Upper lobe of left lung (tissue), 6 donors: ENCODE data around the gene ATP5PO. TPM values are rescaled to one million over a fixed set of nuclear protein-coding genes. Genes with fewer than 3 reads are reported as not detected.

Experiments used
- ATAC-seq, 2 donors: fragments of 200-7000 bp; cut with Tn5 transposase; one replicate each; pipeline ENCODE4 v1.9.1; 2022; ENCODE audit warnings: mild to moderate bottlenecking in 2 of 2, moderate library complexity in 2 of 2; ENCODE audit not compliant: low FRiP score in 2 of 2
- DNase-seq, 2 donors: peaks; one replicate each; pipeline ENCODE4 v3.0.0-alpha.2; 2019 to 2020
- H3K27ac ChIP-seq, 4 donors: fragments of 200-600 bp; sonication (generic); one replicate each; pipeline ENCODE4 v1.5.1; 2016 to 2019
- H3K27me3 ChIP-seq, 4 donors: fragments of 200-600 bp; sonication (generic); one replicate each; pipeline ENCODE4 v1.5.1; 2017 to 2019
- H3K36me3 ChIP-seq, 4 donors: fragments of 200-600 bp; sonication (generic); one replicate each; pipeline ENCODE4 v1.5.1; 2016 to 2019
- H3K4me1 ChIP-seq, 4 donors: fragments of 200-600 bp; sonication (generic); one replicate each; pipeline ENCODE4 v1.5.1; 2018 to 2019
- H3K4me3 ChIP-seq, 4 donors: fragments of 200-600 bp; sonication (generic); one replicate each; pipeline ENCODE4 v1.5.1; 2017 to 2019; ENCODE audit warnings: mild to moderate bottlenecking in 2 of 4, moderate library complexity in 1 of 4
- H3K9me3 ChIP-seq, 4 donors: fragments of 200-600 bp; sonication (generic); one replicate each; pipeline ENCODE4 v1.5.1; 2018 to 2019
- EP300 ChIP-seq, 4 donors: sonication (generic); formaldehyde crosslinking; IDR thresholded peaks; one replicate each; pipeline ENCODE4 v1.5.1; 2017; ENCODE audit warnings: antibody characterized with exemption in 4 of 4, control low read depth in 2 of 4
- POLR2A ChIP-seq, 4 donors: fragments of 450-650 bp; IDR thresholded peaks; one replicate each; pipeline ENCODE4 v1.5.1; 2016 to 2017; ENCODE audit warnings: antibody characterized with exemption in 4 of 4, mild to moderate bottlenecking in 2 of 4
- POLR2AphosphoS5 ChIP-seq, 2 donors: sonication (generic); formaldehyde crosslinking; IDR thresholded peaks; one replicate each; pipeline ENCODE4 v1.5.1; 2017; ENCODE audit warnings: antibody characterized with exemption in 2 of 2
- WGBS, 2 donors: methylation state at CpG; one replicate each; pipeline ENCODE4 v1.1.5; 2017 to 2018; 5-methylcytosine and 5-hydroxymethylcytosine counted together
- total RNA-seq, 6 donors: library from RNA; depleted of rRNA in 4 of 6; stranded (reverse); fragments of >200 nt in 4 of 6; gene quantifications; one replicate each; pipeline versions ENCODE4 v1.1.0 to v1.2.1, GENCODE V29; 2016 to 2021
- TF ChIP-seq, protein P1 (sequence below), 6 experiments: fragments of 450-650 bp in 4 of 6; fragments of 200-600 bp in 2 of 6; sonication (generic) in 2 of 6; IDR thresholded peaks; one replicate each; pipeline ENCODE4 v1.5.1; 2016 to 2019; ENCODE audit warnings: antibody characterized with exemption in 6 of 6
- donor health status: DM: no; HTN: no; CAD: no; lungs with moderate emphysema.
- donor health status: DM: no; HTN: yes; CAD: no; lungs with severe emphysema.

ATP5PO gene
- total RNA-seq, 6 donors from 2014 or later = 37.7 to 131 (median 102) TPM

DNA sequence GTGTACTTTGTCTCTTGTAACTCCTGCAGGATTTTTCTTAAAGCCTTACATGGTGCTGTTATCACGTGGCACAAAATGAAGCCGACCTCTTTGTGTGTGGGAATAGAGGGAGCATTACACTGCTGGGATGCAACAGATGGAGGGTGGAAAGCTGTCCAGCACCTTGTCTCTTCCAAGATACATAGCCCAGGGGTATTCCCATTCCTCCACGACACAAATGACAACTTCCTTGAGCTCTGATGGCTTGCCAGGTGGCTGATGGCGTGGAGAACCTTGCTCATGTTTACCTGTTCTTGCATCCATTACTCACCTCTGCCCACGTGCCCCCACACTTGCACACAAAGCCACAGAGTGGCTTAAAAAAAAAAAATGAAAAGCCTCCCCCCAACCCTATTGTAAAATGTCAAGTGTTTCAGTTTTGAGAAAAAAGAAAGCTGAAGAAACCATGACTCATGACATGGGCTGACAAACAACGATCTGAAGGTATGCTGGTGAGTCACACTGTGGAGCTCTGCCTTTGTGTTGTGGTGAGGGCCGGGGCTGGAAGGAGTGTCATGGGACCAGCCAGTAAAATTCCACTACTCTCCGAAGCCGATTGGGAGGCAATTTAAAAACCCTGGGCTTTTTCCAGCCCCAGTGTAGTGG is 32.0 kb upstream of the ATP5PO start:
- TF ChIP-seq, protein P1, sequence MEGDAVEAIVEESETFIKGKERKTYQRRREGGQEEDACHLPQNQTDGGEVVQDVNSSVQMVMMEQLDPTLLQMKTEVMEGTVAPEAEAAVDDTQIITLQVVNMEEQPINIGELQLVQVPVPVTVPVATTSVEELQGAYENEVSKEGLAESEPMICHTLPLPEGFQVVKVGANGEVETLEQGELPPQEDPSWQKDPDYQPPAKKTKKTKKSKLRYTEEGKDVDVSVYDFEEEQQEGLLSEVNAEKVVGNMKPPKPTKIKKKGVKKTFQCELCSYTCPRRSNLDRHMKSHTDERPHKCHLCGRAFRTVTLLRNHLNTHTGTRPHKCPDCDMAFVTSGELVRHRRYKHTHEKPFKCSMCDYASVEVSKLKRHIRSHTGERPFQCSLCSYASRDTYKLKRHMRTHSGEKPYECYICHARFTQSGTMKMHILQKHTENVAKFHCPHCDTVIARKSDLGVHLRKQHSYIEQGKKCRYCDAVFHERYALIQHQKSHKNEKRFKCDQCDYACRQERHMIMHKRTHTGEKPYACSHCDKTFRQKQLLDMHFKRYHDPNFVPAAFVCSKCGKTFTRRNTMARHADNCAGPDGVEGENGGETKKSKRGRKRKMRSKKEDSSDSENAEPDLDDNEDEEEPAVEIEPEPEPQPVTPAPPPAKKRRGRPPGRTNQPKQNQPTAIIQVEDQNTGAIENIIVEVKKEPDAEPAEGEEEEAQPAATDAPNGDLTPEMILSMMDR (IDR thresholded peaks at IDR 0.05) = no peak
- TF ChIP-seq POLR2AphosphoS5 (IDR thresholded peaks at IDR 0.05) (peak; percentile 61 to 62), POLR2A (IDR thresholded peaks at IDR 0.05) (peak in 1 of 4 donors; percentile 27), EP300 (IDR thresholded peaks at IDR 0.05) (peak in 1 of 4 donors; percentile 90)
- H3K27me3 ChIP-seq = no peaks in the 10 kb centered on the region
- H3K9me3 ChIP-seq = no peaks in the 10 kb centered on the region
- peak in 1 of 2 donors; percentile 93 for DNase-seq
- peak; percentile 95 for ATAC-seq
- peak overlapping the region in 3 of 4 donors; percentile 5 to 19 (median 17) for H3K4me3 ChIP-seq
- H3K27ac ChIP-seq = peak overlapping the region; percentile 77 to 85 (median 80)
- H3K4me1 ChIP-seq = peaks cover 18 to 23% (median 21%) of the 10 kb centered on the region in 4 donors
- H3K36me3 ChIP-seq = no peaks in the 10 kb centered on the region
- 32 to 37% methylated on average over 9 of the region's 9 CpGs for WGBS, 2 donors

DNA sequence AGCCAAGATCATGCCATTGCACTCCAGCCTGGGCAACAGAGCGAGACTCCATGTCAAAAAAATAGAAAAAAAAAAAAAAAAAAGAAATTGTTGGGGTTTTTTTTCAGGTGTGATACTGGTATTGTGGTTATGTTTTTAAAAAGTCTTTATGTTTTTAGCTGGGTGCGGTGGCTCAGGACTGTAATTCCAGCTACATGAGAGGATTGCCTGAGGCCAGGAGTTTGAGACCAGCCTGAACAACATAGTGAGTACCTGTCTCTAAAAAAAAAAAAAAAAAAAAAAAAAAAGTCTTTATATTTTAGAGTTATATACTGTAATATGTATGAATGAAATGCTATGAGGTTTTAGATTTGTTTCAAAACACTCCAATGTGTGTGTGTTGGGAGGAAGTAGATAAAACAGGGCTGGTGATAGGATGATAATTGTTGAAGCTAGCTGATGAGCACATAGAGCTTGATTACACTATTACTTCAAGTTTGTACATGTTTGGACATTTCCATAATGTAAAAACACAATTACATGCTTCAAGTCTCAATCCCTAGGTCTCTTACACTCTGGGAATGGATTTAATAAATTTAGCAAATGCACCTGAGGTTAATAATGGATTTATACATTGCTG is 30.2 kb upstream of the ATP5PO start:
- H3K9me3 ChIP-seq = no peaks in the 10 kb centered on the region
- TF ChIP-seq, protein P1 (IDR thresholded peaks at IDR 0.05) = no peak
- TF ChIP-seq POLR2A (IDR thresholded peaks at IDR 0.05) (no peak), POLR2AphosphoS5 (IDR thresholded peaks at IDR 0.05) (no peak), EP300 (IDR thresholded peaks at IDR 0.05) (no peak)
- no peaks in the 10 kb centered on the region for H3K36me3 ChIP-seq
- H3K4me3 ChIP-seq = no peak overlapping the region
- H3K27me3 ChIP-seq = no peaks in the 10 kb centered on the region
- DNase-seq (no peak), ATAC-seq (no peak)
- 93 to 96% methylated on average over 2 of the region's 2 CpGs for WGBS, 2 donors
- H3K4me1 ChIP-seq = peaks cover 18 to 23% (median 21%) of the 10 kb centered on the region in 4 donors
- H3K27ac ChIP-seq = no peak overlapping the region

DNA sequence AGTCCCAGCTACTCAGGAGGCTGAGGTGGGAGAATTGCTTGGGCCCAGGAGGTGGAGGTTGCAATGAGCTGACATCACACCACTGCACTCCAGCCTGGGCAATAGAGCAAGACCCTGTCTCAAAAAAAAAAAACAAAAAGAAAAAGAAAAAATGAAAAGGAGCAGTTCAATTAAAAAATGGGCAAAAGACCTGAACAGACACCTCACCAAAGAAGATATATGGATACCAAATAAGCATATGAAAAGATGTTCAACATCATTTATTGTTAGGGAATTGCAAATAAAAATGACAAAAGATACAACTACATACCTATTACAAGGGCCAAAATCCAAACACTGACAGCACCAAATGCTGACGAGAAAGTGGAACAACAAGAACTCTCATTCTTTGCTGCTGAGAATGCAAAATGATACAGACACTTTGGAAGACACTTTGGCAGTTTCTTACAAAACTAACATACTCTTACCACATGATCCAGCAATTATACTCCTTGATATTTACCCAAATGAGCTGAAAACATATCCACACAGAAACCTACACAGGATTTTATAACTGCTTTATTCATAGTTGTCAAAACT is 28.7 kb upstream of the ATP5PO start:
- DNase-seq (no peak), ATAC-seq (no peak)
- Histone ChIP-seq H3K27ac (no peak overlapping the region), H3K4me3 (no peak overlapping the region), H3K36me3 (no peaks in the 10 kb centered on the region), H3K27me3 (no peaks in the 10 kb centered on the region), H3K9me3 (no peaks in the 10 kb centered on the region), H3K4me1 (peaks cover 18 to 23% (median 21%) of the 10 kb centered on the region in 4 donors)
- TF ChIP-seq POLR2AphosphoS5 (IDR thresholded peaks at IDR 0.05) (no peak), POLR2A (IDR thresholded peaks at IDR 0.05) (no peak), EP300 (IDR thresholded peaks at IDR 0.05) (no peak)
- TF ChIP-seq, protein P1 (IDR thresholded peaks at IDR 0.05) = no peak
- 94 to 100% methylated on average over 1 of the region's 1 CpG for WGBS, 2 donors

DNA sequence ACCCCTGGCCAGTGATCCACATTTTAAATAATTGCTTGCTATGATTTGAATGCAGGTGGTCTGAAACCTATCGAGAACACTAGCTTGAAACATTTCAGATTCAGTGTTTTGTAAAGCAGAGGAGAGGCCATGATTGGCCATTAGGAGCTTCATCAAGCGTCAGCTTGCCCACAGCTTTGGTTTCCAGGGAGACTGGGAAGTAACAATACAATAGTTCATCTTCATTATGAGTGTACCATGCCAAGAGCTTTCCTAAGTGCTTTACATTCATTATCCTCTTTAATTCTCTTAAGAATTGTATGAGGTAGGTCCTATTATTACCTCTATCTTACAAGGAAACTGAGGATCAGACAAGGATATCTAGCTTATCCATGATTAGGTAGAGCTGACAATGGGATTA is 27.7 kb upstream of the ATP5PO start:
- Histone ChIP-seq H3K36me3 (no peaks in the 10 kb centered on the region), H3K4me3 (no peak overlapping the region), H3K4me1 (peaks cover 12 to 15% (median 13%) of the 10 kb centered on the region in 4 donors), H3K27ac (no peak overlapping the region), H3K27me3 (no peaks in the 10 kb centered on the region), H3K9me3 (no peaks in the 10 kb centered on the region)
- ATAC-seq (no peak), DNase-seq (no peak)
- WGBS, 2 donors = 79 to 82% methylated on average over 2 of the region's 2 CpGs
- no peak for TF ChIP-seq EP300 (IDR thresholded peaks at IDR 0.05)
- no peak for TF ChIP-seq POLR2A (IDR thresholded peaks at IDR 0.05)
- TF ChIP-seq POLR2AphosphoS5 (IDR thresholded peaks at IDR 0.05) = no peak
- TF ChIP-seq, protein P1 (IDR thresholded peaks at IDR 0.05) = no peak
